Stimulated activated CD8-positive, alpha-beta memory T cell treated with anti-CD3 and anti-CD28 coated beads, Interleukin-2, amount 100 ng/mL, for 48 hours (primary cell): ENCODE measurements around the gene GP9.
"Not testable (repeated sequence)": the region's sequence is repeated elsewhere in the genome, so short reads cannot be mapped to it uniquely, and the experiment has no call there.

ENCODE experiments used
- DNase-seq, 2 donors: peaks; one replicate each; pipeline ENCODE4 v3.0.0-alpha.2; 2020; ENCODE audit warnings: low read depth in 2 of 2

Gene GP9

DNA sequence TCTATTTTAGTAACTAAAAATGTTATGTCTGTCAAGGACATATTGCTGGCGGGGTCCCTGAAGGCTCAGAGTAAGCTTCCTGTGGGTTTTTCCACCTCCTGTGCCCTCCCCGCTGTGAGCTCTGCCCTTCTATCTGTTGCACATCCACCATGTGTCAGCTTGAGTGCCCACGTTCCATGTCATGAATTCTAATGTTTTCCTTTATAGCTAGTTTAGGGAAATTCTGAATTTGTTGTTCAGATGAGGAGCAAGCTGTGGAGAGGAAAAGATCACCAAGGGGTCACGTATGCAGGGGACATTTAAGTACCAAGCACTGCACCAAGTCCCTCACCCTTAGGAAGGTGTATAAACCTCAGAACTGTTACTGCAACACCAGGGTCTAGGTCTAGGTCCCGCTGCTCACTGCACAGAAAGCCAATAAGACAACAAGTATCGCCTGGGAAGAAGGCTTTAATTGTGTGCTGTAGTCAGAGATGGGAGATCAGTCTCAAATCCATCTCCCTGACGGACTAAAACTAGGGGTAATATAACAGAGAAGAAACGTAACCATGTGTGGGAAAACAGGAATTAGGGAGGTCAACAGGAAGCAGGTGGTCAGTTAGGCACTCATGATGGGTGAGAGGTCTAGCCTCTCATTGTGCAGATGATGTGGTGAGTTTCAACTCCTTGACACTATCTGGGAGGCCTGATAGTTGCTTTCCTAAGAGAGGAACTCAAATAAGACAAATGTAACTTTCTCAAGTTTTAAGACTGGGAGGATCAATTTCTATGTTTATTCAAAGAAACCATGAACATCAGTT, 9.7 kb downstream of the GP9 start:
- no peak for DNase-seq

DNA sequence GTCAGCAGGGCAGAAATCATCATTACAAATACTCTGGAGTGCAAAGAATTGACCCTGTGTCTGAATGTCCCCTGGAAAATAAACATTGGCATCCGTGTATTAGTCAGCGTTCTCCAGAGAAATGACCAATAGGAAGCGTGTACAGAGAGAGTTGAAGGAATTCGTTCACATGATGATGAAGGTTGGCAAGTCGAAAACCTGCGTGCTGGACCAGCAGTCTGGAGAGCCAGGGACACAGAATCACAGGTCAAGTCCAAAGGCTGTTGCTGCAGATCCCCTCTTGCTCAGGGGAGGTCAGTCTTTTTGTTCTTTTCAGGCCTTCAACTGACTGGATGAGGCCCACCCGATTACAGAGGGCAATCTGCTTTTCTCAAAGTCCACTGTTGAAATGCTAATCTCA, 16.6 kb downstream of the GP9 start:
- DNase-seq, result no peak

DNA sequence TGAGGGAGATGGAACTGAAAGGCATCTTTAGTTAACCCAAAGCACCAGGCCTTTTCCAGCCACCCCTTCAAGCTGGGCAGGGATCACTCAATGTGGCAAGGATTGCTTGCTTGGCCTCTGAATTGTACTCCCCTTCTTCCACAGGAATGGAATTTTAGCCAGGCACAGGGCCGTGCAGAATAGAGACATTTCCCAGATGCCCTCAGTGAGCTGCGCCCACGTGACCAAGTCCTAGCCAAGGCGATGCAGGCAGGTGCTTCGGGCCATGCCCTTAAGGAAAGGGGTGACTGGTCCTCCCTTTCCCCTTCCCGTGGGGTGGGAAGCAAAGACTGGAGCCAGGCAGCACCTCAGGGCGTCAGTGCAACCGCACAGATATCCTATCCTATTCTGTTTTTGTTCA, 17.9 kb downstream of the GP9 start:
- DNase-seq, result no peak

- DNase-seq, result no peak
Observed at GRCh38 chr3:129081503-129081902, 20.9 kb downstream of the GP9 start.

GRCh38 chr3:129082026-129082425, 21.4 kb downstream of the GP9 start:
- DNase-seq, result no peak

DNA sequence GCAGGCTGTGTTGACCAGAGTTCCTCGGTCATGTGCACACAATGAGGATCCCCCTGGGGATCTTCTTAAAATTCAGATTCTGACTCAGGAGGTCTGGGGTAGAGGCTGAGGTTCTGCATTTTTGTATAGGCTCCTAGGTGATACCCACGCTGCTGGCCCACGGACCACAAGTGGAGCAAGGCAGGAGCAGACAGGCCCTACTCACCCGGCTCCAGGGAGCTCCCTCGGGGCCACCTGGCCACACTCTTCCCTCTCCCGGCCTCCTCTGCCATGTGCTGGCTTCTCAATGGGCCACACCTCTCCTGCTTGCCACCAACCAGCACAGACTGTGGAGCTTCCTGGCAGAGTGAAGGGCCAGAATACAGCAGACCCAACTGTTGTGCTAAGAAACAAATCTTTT, 23.9 kb downstream of the GP9 start:
- no peak for DNase-seq

DNA sequence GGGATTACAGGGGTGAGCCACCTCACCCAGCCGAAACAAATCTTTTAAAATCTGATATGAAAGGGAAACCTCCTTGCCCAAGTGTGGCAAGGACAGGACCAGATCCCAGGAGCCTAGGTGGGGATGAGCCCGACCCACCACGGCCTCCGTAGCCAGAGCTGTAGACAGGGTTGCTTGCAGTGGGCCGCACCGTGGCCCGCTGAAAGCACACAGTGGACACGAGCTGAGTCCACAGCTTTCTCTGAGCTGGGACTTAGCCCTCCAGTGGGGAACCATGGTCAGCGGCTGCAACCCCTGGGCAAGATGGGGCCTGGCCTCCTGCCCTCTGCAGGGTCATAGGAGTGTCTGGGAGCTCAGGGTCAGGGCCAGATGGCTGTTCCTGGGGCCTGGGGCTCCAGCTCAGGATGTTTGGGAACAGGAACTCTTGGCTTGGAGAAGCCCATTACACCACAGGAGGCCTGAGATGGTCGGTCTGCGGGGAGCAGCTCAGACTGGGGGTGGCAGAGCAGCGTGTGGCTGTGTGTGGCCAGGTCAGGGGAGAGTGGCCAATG, 24.7 kb downstream of the GP9 start:
- DNase-seq, result no peak

- no peak for DNase-seq
Observed at GRCh38 chr3:129085818-129086217, 25.2 kb downstream of the GP9 start.

- DNase-seq, result no peak
Observed at GRCh38 chr3:129087138-129087702, 26.6 kb downstream of the GP9 start.

- not testable (repeated sequence) for DNase-seq
Observed at GRCh38 chr3:129087904-129088303, 27.3 kb downstream of the GP9 start.

DNA sequence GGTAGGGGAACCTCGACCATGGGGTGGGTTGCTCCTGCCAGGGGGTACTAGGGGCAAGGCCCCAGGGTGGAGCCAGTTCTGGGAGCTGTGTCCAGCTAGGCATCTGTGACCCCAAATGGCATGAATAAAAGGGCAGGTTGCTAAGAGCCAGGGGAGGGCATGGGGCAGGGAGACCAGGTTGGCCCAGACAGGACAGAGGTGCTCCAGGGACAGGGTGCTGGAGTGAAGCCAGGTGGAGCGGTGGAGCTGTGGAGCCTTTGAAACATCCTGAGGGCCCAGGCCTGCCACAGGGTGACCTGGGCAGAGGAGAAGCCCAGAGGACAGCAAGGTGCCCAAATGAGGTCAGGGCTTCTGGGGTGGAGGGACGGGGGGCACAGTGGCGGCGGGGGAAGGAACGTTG, 27.7 kb downstream of the GP9 start:
- DNase-seq, result not testable (repeated sequence)

DNA sequence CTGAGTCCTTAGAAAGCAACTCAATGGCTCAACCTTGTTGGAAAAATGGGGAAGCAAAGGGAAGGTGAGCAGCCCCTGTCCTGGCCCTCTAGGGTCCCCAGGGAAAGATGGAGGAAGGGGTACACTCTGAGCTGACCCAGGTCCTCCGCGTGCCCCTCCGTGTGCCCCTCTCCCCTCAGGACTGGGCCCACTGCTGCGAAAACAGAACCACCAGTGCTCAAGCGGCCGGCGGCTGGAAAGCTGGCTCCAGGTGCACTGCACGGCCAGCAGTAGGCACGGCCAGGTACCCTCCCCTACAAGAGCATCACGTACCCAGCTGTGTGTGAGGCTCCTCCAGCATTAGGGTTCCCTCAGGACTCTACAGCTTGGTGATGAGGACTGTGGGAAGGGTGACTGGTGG, 34.7 kb downstream of the GP9 start:
- DNase-seq, result no peak

DNA sequence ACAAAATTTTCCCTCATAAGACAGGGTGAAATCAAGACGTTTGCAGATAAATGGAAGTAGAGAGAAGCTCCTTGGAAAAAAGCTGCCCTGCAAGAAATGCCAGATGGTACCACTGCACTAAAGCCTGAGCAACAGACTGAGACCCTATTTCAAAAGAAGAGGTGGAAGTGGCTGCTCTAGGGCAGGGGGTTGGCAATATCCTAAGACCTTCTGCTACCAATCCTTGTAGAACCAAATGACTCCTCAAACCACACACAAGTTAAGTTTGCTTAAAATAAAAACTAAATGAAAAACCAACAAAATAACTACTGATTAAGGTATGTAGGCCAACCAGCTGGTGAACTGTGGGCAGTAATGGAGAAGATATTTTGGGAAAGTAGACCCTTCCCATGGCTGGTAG, 39.7 kb downstream of the GP9 start:
- DNase-seq, result no peak

GRCh38 chr3:129101370-129102138, 41.0 kb downstream of the GP9 start:
- no peak for DNase-seq

GRCh38 chr3:129103296-129103695, 42.7 kb downstream of the GP9 start:
- no peak for DNase-seq

DNA sequence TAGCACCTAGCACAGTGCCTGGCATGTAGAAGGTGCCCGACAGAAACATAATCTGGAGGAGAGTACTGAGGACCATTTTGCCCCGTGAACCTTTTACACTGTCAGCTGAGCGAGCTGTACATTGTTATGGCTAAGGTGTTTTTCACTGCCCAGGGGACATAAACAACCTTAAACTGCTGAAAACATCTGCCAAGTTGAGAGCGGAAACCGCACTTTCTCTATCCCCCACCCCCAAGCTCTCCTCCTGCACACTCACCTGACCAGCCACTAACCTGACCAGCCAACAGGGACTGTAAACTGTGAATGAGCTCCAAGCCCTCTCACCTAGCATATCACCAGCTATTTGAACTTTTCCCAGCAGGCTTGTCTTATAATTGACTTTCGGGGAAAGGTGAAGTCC, 43.5 kb downstream of the GP9 start:
- DNase-seq, result no peak

GRCh38 chr3:129104498-129105079, 44.0 kb downstream of the GP9 start:
- no peak for DNase-seq

DNA sequence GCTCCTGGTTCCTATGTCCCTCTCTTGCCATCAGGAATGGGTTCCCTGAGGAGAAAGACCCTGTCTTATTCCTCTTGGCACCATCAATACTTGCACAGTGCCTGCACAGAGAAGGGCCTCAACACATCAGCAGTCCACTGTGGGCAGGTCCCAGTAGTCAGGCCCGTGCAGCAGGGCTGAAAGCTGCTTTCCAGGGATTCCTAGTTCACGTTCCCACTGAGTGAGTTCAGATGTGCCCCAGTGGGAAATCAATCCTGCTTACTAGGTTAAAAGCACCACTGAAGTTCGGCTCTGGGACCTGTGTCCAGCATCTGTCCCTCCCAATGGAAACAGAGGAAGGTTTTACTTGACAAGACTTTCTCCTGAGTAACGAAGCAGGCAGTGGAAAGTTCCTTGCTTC, 45.3 kb downstream of the GP9 start:
- no peak for DNase-seq

GRCh38 chr3:129106320-129106719, 45.7 kb downstream of the GP9 start:
- no peak for DNase-seq

GRCh38 chr3:129106866-129107565, 46.4 kb downstream of the GP9 start:
- DNase-seq, result no peak

GRCh38 chr3:129107793-129108192, 47.2 kb downstream of the GP9 start:
- DNase-seq, result no peak
